ENCODE results near the gene SIRPA. TPM values are rescaled to one million over a fixed set of nuclear protein-coding genes. Genes with fewer than 3 reads are reported as not detected.

Gene SIRPA
- total and polyA plus RNA-seq, 4 donors: 14.8 to 62.9 (median 28.3) TPM

- peak; percentile 67 to 81 for DNase-seq
- H3K4me1 ChIP-seq (ENCODE audit: control insufficient read depth in 1 of 2, insufficient read depth in 2 of 2, low read length in 2 of 2): no peaks in the 10 kb centered on the region
- peak; percentile 3 for ATAC-seq (ENCODE audit: low FRiP score)
- no peak overlapping the region for H3K27ac ChIP-seq (ENCODE audit: low read depth in 1 of 2, low read length in 2 of 2)
- intact Hi-C loops (cut with DNase I): no loop called here
- WGBS, 2 donors: 4% methylated on average over 39 of the region's 39 CpGs
- H3K9me3 ChIP-seq (ENCODE audit: control insufficient read depth, low read length): no peaks in the 10 kb centered on the region
- no peaks in the 10 kb centered on the region for H3K36me3 ChIP-seq (ENCODE audit: control insufficient read depth in 1 of 2, insufficient read depth in 2 of 2, low read length in 1 of 2)
- H3K27me3 ChIP-seq (ENCODE audit: control insufficient read depth in 1 of 2, insufficient read depth in 2 of 2, low read length in 1 of 2): no peaks in the 10 kb centered on the region
- H3K4me3 ChIP-seq (ENCODE audit: low read length in 2 of 2): peak overlapping the region in 1 of 2 donors; percentile 14
Measured at GRCh38 chr20:1946762-1947534, 51.7 kb downstream of the SIRPA start.

GRCh38 chr20:1947535-1947846 lies 52.3 kb downstream of the SIRPA start:
- intact Hi-C loops (cut with DNase I): no loop called here
- Histone ChIP-seq H3K4me3 (ENCODE audit: low read length in 2 of 2) (no peak overlapping the region), H3K9me3 (ENCODE audit: control insufficient read depth, low read length) (no peaks in the 10 kb centered on the region)

GRCh38 chr20:1949347-1950100 lies 54.3 kb downstream of the SIRPA start:
- Histone ChIP-seq H3K4me1 (ENCODE audit: control insufficient read depth in 1 of 2, insufficient read depth in 2 of 2, low read length in 2 of 2) (no peaks in the 10 kb centered on the region), H3K4me3 (ENCODE audit: low read length in 2 of 2) (no peak overlapping the region), H3K27ac (ENCODE audit: low read depth in 1 of 2, low read length in 2 of 2) (no peak overlapping the region), H3K27me3 (ENCODE audit: control insufficient read depth in 1 of 2, insufficient read depth in 2 of 2, low read length in 1 of 2) (no peaks in the 10 kb centered on the region), H3K9me3 (ENCODE audit: control insufficient read depth, low read length) (no peaks in the 10 kb centered on the region), H3K36me3 (ENCODE audit: control insufficient read depth in 1 of 2, insufficient read depth in 2 of 2, low read length in 1 of 2) (no peaks in the 10 kb centered on the region)
- ATAC-seq (ENCODE audit: low FRiP score) (no peak), DNase-seq (no peak)
- intact Hi-C loops (cut with DNase I): no loop called here
- WGBS, 2 donors: 59 to 77% methylated on average over 2 of the region's 2 CpGs

More at GRCh38 chr20:1947535-1947846, 52.3 kb downstream of the SIRPA start:
- no peaks in the 10 kb centered on the region for H3K4me1 ChIP-seq (ENCODE audit: control insufficient read depth in 1 of 2, insufficient read depth in 2 of 2, low read length in 2 of 2)
- ATAC-seq (ENCODE audit: low FRiP score): no peak
- no peak overlapping the region for H3K27ac ChIP-seq (ENCODE audit: low read depth in 1 of 2, low read length in 2 of 2)
- no peaks in the 10 kb centered on the region for H3K36me3 ChIP-seq (ENCODE audit: control insufficient read depth in 1 of 2, insufficient read depth in 2 of 2, low read length in 1 of 2)
- 32 to 40% methylated on average over 14 of the region's 14 CpGs for WGBS, 2 donors
- no peak for DNase-seq
- no peaks in the 10 kb centered on the region for H3K27me3 ChIP-seq (ENCODE audit: control insufficient read depth in 1 of 2, insufficient read depth in 2 of 2, low read length in 1 of 2)

GRCh38 chr20:1950836-1951235 lies 55.6 kb downstream of the SIRPA start:
- H3K4me1 ChIP-seq (ENCODE audit: control insufficient read depth in 1 of 2, insufficient read depth in 2 of 2, low read length in 2 of 2): no peaks in the 10 kb centered on the region
- 41 to 65% methylated on average over 7 of the region's 7 CpGs for WGBS, 2 donors

GRCh38 chr20:1951436-1952115 lies 56.4 kb downstream of the SIRPA start:
- intact Hi-C loops (cut with DNase I): no loop called here
- Histone ChIP-seq H3K36me3 (ENCODE audit: control insufficient read depth in 1 of 2, insufficient read depth in 2 of 2, low read length in 1 of 2) (no peaks in the 10 kb centered on the region), H3K27me3 (ENCODE audit: control insufficient read depth in 1 of 2, insufficient read depth in 2 of 2, low read length in 1 of 2) (no peaks in the 10 kb centered on the region), H3K4me1 (ENCODE audit: control insufficient read depth in 1 of 2, insufficient read depth in 2 of 2, low read length in 2 of 2) (no peaks in the 10 kb centered on the region), H3K4me3 (ENCODE audit: low read length in 2 of 2) (no peak overlapping the region), H3K27ac (ENCODE audit: low read depth in 1 of 2, low read length in 2 of 2) (no peak overlapping the region), H3K9me3 (ENCODE audit: control insufficient read depth, low read length) (no peaks in the 10 kb centered on the region)
- 63 to 71% methylated on average over 11 of the region's 11 CpGs for WGBS, 2 donors
- ATAC-seq (ENCODE audit: low FRiP score) (no peak), DNase-seq (no peak)

More at GRCh38 chr20:1950836-1951235, 55.6 kb downstream of the SIRPA start:
- no peaks in the 10 kb centered on the region for H3K27me3 ChIP-seq (ENCODE audit: control insufficient read depth in 1 of 2, insufficient read depth in 2 of 2, low read length in 1 of 2)
- no peaks in the 10 kb centered on the region for H3K36me3 ChIP-seq (ENCODE audit: control insufficient read depth in 1 of 2, insufficient read depth in 2 of 2, low read length in 1 of 2)
- no peak overlapping the region for H3K4me3 ChIP-seq (ENCODE audit: low read length in 2 of 2)
- DNase-seq (no peak), ATAC-seq (ENCODE audit: low FRiP score) (no peak)
- H3K9me3 ChIP-seq (ENCODE audit: control insufficient read depth, low read length): no peaks in the 10 kb centered on the region
- H3K27ac ChIP-seq (ENCODE audit: low read depth in 1 of 2, low read length in 2 of 2): no peak overlapping the region
- intact Hi-C loops (cut with DNase I): no loop called here

GRCh38 chr20:1952737-1953530 lies 57.7 kb downstream of the SIRPA start:
- DNase-seq: no peak
- H3K27me3 ChIP-seq (ENCODE audit: control insufficient read depth in 1 of 2, insufficient read depth in 2 of 2, low read length in 1 of 2): no peaks in the 10 kb centered on the region
- 77 to 78% methylated on average over 6 of the region's 6 CpGs for WGBS, 2 donors

GRCh38 chr20:1953621-1954020 lies 58.4 kb downstream of the SIRPA start:
- H3K4me3 ChIP-seq (ENCODE audit: low read length in 2 of 2): no peak overlapping the region
- H3K4me1 ChIP-seq (ENCODE audit: control insufficient read depth in 1 of 2, insufficient read depth in 2 of 2, low read length in 2 of 2): no peaks in the 10 kb centered on the region
- no peaks in the 10 kb centered on the region for H3K27me3 ChIP-seq (ENCODE audit: control insufficient read depth in 1 of 2, insufficient read depth in 2 of 2, low read length in 1 of 2)
- 91% methylated on average over 5 of the region's 5 CpGs for WGBS, 2 donors
- DNase-seq (no peak), ATAC-seq (ENCODE audit: low FRiP score) (no peak)
- H3K27ac ChIP-seq (ENCODE audit: low read depth in 1 of 2, low read length in 2 of 2): no peak overlapping the region
- intact Hi-C loops (cut with DNase I): no loop called here
- no peaks in the 10 kb centered on the region for H3K36me3 ChIP-seq (ENCODE audit: control insufficient read depth in 1 of 2, insufficient read depth in 2 of 2, low read length in 1 of 2)
- H3K9me3 ChIP-seq (ENCODE audit: control insufficient read depth, low read length): no peaks in the 10 kb centered on the region

More at GRCh38 chr20:1952737-1953530, 57.7 kb downstream of the SIRPA start:
- no peaks in the 10 kb centered on the region for H3K36me3 ChIP-seq (ENCODE audit: control insufficient read depth in 1 of 2, insufficient read depth in 2 of 2, low read length in 1 of 2)
- no peak overlapping the region for H3K4me3 ChIP-seq (ENCODE audit: low read length in 2 of 2)
- ATAC-seq (ENCODE audit: low FRiP score): no peak
- no peaks in the 10 kb centered on the region for H3K4me1 ChIP-seq (ENCODE audit: control insufficient read depth in 1 of 2, insufficient read depth in 2 of 2, low read length in 2 of 2)
- H3K27ac ChIP-seq (ENCODE audit: low read depth in 1 of 2, low read length in 2 of 2): no peak overlapping the region
- intact Hi-C loops (cut with DNase I): no loop called here
- H3K9me3 ChIP-seq (ENCODE audit: control insufficient read depth, low read length): no peaks in the 10 kb centered on the region

GRCh38 chr20:1955217-1955616 lies 60.0 kb downstream of the SIRPA start:
- Histone ChIP-seq H3K4me3 (ENCODE audit: low read length in 2 of 2) (no peak overlapping the region), H3K36me3 (ENCODE audit: control insufficient read depth in 1 of 2, insufficient read depth in 2 of 2, low read length in 1 of 2) (no peaks in the 10 kb centered on the region), H3K9me3 (ENCODE audit: control insufficient read depth, low read length) (no peaks in the 10 kb centered on the region), H3K27ac (ENCODE audit: low read depth in 1 of 2, low read length in 2 of 2) (no peak overlapping the region), H3K4me1 (ENCODE audit: control insufficient read depth in 1 of 2, insufficient read depth in 2 of 2, low read length in 2 of 2) (no peaks in the 10 kb centered on the region), H3K27me3 (ENCODE audit: control insufficient read depth in 1 of 2, insufficient read depth in 2 of 2, low read length in 1 of 2) (no peaks in the 10 kb centered on the region)
- intact Hi-C loops (cut with DNase I): no loop called here
- WGBS, 2 donors: 42 to 46% methylated on average over 8 of the region's 8 CpGs
- ATAC-seq (ENCODE audit: low FRiP score): no peak
- no peak for DNase-seq

Measured in aorta (tissue), 5 donors.